GM08714 (cell line): ENCODE results near the gene HIRA.

Experiments used
- H3K4me3 ChIP-seq: fragments of 200-500 bp; sonication (Bioruptor generic); 2 replicates; pipeline ENCODE4 v1.5.1; 2014; ENCODE audit warnings: mild to moderate bottlenecking, low read length, inconsistent platforms
- ZNF274 ChIP-seq: IDR thresholded peaks from 2 replicates; pipeline ENCODE4 v1.6.1; 2012; ENCODE audit warnings: mild to moderate bottlenecking, low read depth, low read length

The HIRA gene

GRCh38 chr22:19285831-19286230 lies 145.7 kb downstream of the HIRA start:
- TF ChIP-seq ZNF274 = no peak
- H3K4me3 ChIP-seq = no peak overlapping the region
